Ishikawa (cell line): ENCODE measurements around the gene RNF111.
A peak's percentile ranks its signal among the peaks of the same experiment; 100 is the strongest.

Experiments used
- CEBPB ChIP-seq: IDR thresholded peaks from 2 replicates; pipeline ENCODE4 v1.6.1; 2012
- EGR1 ChIP-seq: IDR thresholded peaks from 2 replicates; pipeline ENCODE4 v1.6.1; 2012
- EP300 ChIP-seq: IDR thresholded peaks from 2 replicates; pipeline ENCODE4 v1.6.1; 2012; ENCODE audit warnings: borderline replicate concordance
- FOXM1 ChIP-seq: IDR thresholded peaks from 2 replicates; pipeline ENCODE4 v1.6.1; 2012; ENCODE audit warnings: low read depth, borderline replicate concordance
- NFIC ChIP-seq: IDR thresholded peaks from 2 replicates; pipeline ENCODE4 v1.6.1; 2012
- RAD21 ChIP-seq: IDR thresholded peaks from 2 replicates; pipeline ENCODE4 v1.6.1; 2012; ENCODE audit warnings: low read depth
- TAF1 ChIP-seq: IDR thresholded peaks from 2 replicates; pipeline ENCODE4 v1.6.1; 2012; ENCODE audit warnings: low read depth, mild to moderate bottlenecking
- TCF12 ChIP-seq: IDR thresholded peaks from 2 replicates; pipeline ENCODE4 v1.6.1; 2012; ENCODE audit warnings: low read depth
- TEAD4 ChIP-seq: IDR thresholded peaks from 2 replicates; pipeline ENCODE4 v1.6.1; 2012
- YY1 ChIP-seq: IDR thresholded peaks from 2 replicates; pipeline ENCODE4 v1.6.1; 2012; ENCODE audit warnings: low read depth
- ZBTB7A ChIP-seq: IDR thresholded peaks from 2 replicates; pipeline ENCODE4 v1.6.1; 2012; ENCODE audit warnings: low read depth
- TF ChIP-seq, protein P1 (sequence below): IDR thresholded peaks from 2 replicates; pipeline ENCODE4 v1.6.1; 2012
- TF ChIP-seq, protein P2 (sequence below): IDR thresholded peaks from 2 replicates; pipeline ENCODE4 v1.6.1; 2012; ENCODE audit warnings: low read depth, mild to moderate bottlenecking
- TF ChIP-seq, protein P3 (sequence below): IDR thresholded peaks from 2 replicates; pipeline ENCODE4 v1.6.1; 2012

GRCh38 chr15:58988006-58988785 is 733 bp downstream of the RNF111 start:
- TF ChIP-seq EP300 (no peak), NFIC (no peak), EGR1 (no peak), TCF12 (no peak), CEBPB (no peak), FOXM1 (no peak), YY1 (no peak), ZBTB7A (0 out of 2 replicates have a peak, but pooled peaks have one; percentile 22), TAF1 (no peak), RAD21 (no peak), TEAD4 (no peak)
- TF ChIP-seq, protein P1, sequence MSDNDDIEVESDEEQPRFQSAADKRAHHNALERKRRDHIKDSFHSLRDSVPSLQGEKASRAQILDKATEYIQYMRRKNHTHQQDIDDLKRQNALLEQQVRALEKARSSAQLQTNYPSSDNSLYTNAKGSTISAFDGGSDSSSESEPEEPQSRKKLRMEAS: no peak
- TF ChIP-seq, protein P2, sequence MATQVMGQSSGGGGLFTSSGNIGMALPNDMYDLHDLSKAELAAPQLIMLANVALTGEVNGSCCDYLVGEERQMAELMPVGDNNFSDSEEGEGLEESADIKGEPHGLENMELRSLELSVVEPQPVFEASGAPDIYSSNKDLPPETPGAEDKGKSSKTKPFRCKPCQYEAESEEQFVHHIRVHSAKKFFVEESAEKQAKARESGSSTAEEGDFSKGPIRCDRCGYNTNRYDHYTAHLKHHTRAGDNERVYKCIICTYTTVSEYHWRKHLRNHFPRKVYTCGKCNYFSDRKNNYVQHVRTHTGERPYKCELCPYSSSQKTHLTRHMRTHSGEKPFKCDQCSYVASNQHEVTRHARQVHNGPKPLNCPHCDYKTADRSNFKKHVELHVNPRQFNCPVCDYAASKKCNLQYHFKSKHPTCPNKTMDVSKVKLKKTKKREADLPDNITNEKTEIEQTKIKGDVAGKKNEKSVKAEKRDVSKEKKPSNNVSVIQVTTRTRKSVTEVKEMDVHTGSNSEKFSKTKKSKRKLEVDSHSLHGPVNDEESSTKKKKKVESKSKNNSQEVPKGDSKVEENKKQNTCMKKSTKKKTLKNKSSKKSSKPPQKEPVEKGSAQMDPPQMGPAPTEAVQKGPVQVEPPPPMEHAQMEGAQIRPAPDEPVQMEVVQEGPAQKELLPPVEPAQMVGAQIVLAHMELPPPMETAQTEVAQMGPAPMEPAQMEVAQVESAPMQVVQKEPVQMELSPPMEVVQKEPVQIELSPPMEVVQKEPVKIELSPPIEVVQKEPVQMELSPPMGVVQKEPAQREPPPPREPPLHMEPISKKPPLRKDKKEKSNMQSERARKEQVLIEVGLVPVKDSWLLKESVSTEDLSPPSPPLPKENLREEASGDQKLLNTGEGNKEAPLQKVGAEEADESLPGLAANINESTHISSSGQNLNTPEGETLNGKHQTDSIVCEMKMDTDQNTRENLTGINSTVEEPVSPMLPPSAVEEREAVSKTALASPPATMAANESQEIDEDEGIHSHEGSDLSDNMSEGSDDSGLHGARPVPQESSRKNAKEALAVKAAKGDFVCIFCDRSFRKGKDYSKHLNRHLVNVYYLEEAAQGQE: no peak
- TF ChIP-seq, protein P3, sequence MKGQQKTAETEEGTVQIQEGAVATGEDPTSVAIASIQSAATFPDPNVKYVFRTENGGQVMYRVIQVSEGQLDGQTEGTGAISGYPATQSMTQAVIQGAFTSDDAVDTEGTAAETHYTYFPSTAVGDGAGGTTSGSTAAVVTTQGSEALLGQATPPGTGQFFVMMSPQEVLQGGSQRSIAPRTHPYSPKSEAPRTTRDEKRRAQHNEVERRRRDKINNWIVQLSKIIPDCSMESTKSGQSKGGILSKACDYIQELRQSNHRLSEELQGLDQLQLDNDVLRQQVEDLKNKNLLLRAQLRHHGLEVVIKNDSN: no peak
